Testis (tissue), 3 donors: ENCODE data around the gene SMURF2. TPM values are rescaled to one million over a fixed set of nuclear protein-coding genes. Genes with fewer than 3 reads are reported as not detected.

Source experiments
- DNase-seq: peaks from one replicate; pipeline ENCODE4 v3.0.0-alpha.2; 2019
- H3K27ac ChIP-seq, 2 donors: fragments of 200-600 bp; sonication (generic); one replicate each; pipeline ENCODE4 v1.5.1; 2019
- H3K27me3 ChIP-seq: fragments of 200-600 bp; sonication (generic); one replicate; pipeline ENCODE4 v1.5.1; 2019
- H3K36me3 ChIP-seq: fragments of 200-600 bp; sonication (generic); one replicate; pipeline ENCODE4 v1.5.1; 2017; ENCODE audit warnings: low read depth; ENCODE audit errors: missing control alignments
- H3K4me1 ChIP-seq: fragments of 200-600 bp; sonication (generic); one replicate; pipeline ENCODE4 v1.5.1; 2019
- H3K4me3 ChIP-seq, 2 donors: fragments of 200-600 bp; sonication (generic); one replicate each; pipeline ENCODE4 v1.5.1; 2017 to 2019
- H3K9me3 ChIP-seq: fragments of 200-600 bp; sonication (generic); one replicate; pipeline ENCODE4 v1.5.1; 2017
- POLR2A ChIP-seq: fragments of 450-650 bp; IDR thresholded peaks from one replicate; pipeline ENCODE4 v1.6.1; 2017; ENCODE audit warnings: antibody characterized with exemption, mild to moderate bottlenecking, moderate library complexity
- WGBS, 2 donors: methylation state at CpG; one replicate each; pipeline ENCODE4 v1.1.5; 2018; 5-methylcytosine and 5-hydroxymethylcytosine counted together
- intact Hi-C: fragments of 100-400 bp; cut with DNase I; formaldehyde crosslinking; loops from one replicate; pipeline ENCODE4 v1.15.1; 2023; ENCODE audit warnings: low total_unique reads
- polyA plus RNA-seq: library from polyadenylated mRNA; stranded (reverse); fragments of 350-450 nt; fragmentation: Illumina TruSeq; extraction: RNeasy Lipid Tissue Mini Kit (QIAGEN cat#74804); gene quantifications from one replicate; pipeline ENCODE4 v1.2.3, GENCODE V29; 2014; ENCODE audit warnings: low read depth, low replicate concordance; ENCODE audit not compliant: insufficient read depth
- total RNA-seq, 2 donors: library from RNA; depleted of rRNA; stranded (reverse); fragments of >200 nt; gene quantifications; one replicate each; pipeline ENCODE4 v1.2.3, GENCODE V29; 2016
- TF ChIP-seq, protein P1 (sequence below), 3 experiments: fragments of 450-650 bp in 2 of 3; fragments of 200-600 bp in 1 of 3; sonication (generic) in 1 of 3; IDR thresholded peaks; one replicate each; pipeline ENCODE4 v1.5.1; 2016 to 2019; ENCODE audit warnings: antibody characterized with exemption in 3 of 3, mild to moderate bottlenecking in 2 of 3, moderate library complexity in 1 of 3

Gene SMURF2
- total and polyA plus RNA-seq, 3 donors from 2014 or later: 28.9 to 50.0 (median 32.2) TPM

- WGBS, 2 donors: 73 to 87% methylated on average over 10 of the region's 10 CpGs
- Histone ChIP-seq H3K4me3 (no peak overlapping the region), H3K27me3 (no peaks in the 10 kb centered on the region), H3K4me1 (peaks cover 2% of the 10 kb centered on the region), H3K9me3 (no peaks in the 10 kb centered on the region), H3K36me3 (no peaks in the 10 kb centered on the region), H3K27ac (no peak overlapping the region)
- no peak for DNase-seq
- TF ChIP-seq, protein P1, sequence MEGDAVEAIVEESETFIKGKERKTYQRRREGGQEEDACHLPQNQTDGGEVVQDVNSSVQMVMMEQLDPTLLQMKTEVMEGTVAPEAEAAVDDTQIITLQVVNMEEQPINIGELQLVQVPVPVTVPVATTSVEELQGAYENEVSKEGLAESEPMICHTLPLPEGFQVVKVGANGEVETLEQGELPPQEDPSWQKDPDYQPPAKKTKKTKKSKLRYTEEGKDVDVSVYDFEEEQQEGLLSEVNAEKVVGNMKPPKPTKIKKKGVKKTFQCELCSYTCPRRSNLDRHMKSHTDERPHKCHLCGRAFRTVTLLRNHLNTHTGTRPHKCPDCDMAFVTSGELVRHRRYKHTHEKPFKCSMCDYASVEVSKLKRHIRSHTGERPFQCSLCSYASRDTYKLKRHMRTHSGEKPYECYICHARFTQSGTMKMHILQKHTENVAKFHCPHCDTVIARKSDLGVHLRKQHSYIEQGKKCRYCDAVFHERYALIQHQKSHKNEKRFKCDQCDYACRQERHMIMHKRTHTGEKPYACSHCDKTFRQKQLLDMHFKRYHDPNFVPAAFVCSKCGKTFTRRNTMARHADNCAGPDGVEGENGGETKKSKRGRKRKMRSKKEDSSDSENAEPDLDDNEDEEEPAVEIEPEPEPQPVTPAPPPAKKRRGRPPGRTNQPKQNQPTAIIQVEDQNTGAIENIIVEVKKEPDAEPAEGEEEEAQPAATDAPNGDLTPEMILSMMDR (IDR thresholded peaks at IDR 0.05): no peak
- TF ChIP-seq POLR2A: no peak
- intact Hi-C loops: no loop called here
Measured at GRCh38 chr17:64599187-64599676, 62.9 kb downstream of the SMURF2 start.

DNA sequence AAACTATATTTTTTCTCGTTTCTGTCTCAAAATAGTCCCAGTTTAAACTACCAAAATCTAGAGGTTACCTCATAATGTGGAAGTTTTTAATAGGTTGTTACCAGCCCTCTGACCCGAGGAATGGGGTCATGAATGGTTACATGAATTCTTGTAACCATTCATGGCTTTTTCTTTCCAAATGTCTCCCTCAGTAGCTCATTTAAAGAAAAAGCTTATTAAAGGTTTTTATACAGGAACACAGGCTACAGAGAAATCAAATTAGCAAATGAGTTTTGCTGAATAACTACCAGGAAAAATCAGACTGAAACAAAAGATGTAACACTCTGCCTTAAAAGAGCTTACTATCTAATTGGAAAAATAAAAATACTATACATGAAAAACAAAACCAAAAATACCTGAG, 63.4 kb downstream of the SMURF2 start:
- TF ChIP-seq, protein P1 (IDR thresholded peaks at IDR 0.05): no peak
- no peak for TF ChIP-seq POLR2A
- H3K4me3 ChIP-seq: no peak overlapping the region
- no peaks in the 10 kb centered on the region for H3K4me1 ChIP-seq
- no peaks in the 10 kb centered on the region for H3K36me3 ChIP-seq
- intact Hi-C loops: no loop called here
- no peak overlapping the region for H3K27ac ChIP-seq
- DNase-seq: no peak
- no peaks in the 10 kb centered on the region for H3K9me3 ChIP-seq
- WGBS, 2 donors: 60 to 64% methylated on average over 2 of the region's 2 CpGs
- no peaks in the 10 kb centered on the region for H3K27me3 ChIP-seq

- H3K27me3 ChIP-seq: no peaks in the 10 kb centered on the region
- no peak for DNase-seq
- no peak overlapping the region for H3K27ac ChIP-seq
- no peaks in the 10 kb centered on the region for H3K9me3 ChIP-seq
- no peaks in the 10 kb centered on the region for H3K4me1 ChIP-seq
- TF ChIP-seq POLR2A: no peak
- TF ChIP-seq, protein P1 (IDR thresholded peaks at IDR 0.05): no peak
- intact Hi-C loops: no loop called here
- H3K36me3 ChIP-seq: no peaks in the 10 kb centered on the region
- WGBS, 2 donors: 97 to 100% methylated on average over 1 of the region's 1 CpG
- H3K4me3 ChIP-seq: no peak overlapping the region
Measured at GRCh38 chr17:64596988-64597387, 65.1 kb downstream of the SMURF2 start.

DNA sequence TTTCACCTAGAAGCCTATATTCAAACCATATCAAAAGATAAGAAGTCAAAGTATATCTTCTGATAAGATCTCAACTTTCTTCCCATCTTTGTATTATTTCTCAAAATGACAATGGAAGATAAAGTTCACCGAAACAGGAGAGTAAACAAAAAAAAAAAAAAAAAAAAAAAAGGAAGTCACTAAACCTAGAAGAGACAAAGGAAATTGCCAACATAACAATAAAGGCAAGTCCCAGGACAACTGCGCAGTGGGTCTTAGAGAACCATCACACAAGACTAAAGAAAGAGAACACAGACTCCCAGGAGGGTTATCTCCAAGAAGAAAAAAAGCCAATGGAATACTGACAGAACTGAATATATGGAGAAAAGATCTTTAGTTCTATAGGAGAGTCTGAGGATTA, 65.7 kb downstream of the SMURF2 start:
- intact Hi-C loops: no loop called here
- Histone ChIP-seq H3K9me3 (no peaks in the 10 kb centered on the region), H3K27me3 (no peaks in the 10 kb centered on the region), H3K27ac (no peak overlapping the region), H3K4me1 (no peaks in the 10 kb centered on the region), H3K36me3 (no peaks in the 10 kb centered on the region), H3K4me3 (no peak overlapping the region)
- DNase-seq: no peak
- TF ChIP-seq POLR2A: no peak
- TF ChIP-seq, protein P1 (IDR thresholded peaks at IDR 0.05): no peak
- WGBS, 2 donors: 91 to 94% methylated on average over 2 of the region's 2 CpGs

DNA sequence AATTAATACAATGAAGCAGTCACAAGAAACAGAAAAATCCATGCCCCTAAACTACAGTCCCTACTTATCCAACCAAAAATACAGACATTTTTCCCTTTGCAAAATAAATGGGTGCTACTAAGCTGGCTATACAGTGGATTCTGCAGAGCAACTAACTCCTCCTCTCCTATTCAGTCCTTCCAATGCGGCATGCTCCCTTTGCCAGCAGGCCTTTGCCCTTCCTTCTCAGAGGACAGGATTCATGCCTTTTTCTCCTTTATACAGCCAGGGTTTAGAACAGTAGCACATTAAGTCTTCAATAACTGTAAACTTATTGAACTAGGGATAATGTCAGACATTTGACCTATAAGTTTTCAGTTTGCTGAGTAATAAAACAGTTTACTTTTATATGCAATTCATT, 70.2 kb downstream of the SMURF2 start:
- Histone ChIP-seq H3K36me3 (no peaks in the 10 kb centered on the region), H3K27me3 (no peaks in the 10 kb centered on the region), H3K9me3 (no peaks in the 10 kb centered on the region), H3K4me1 (no peaks in the 10 kb centered on the region), H3K4me3 (no peak overlapping the region), H3K27ac (no peak overlapping the region)
- 91 to 95% methylated on average over 1 of the region's 1 CpG for WGBS, 2 donors
- DNase-seq: no peak
- intact Hi-C loops: no loop called here
- TF ChIP-seq POLR2A: no peak
- TF ChIP-seq, protein P1 (IDR thresholded peaks at IDR 0.05): no peak
